ENCODE measurements around the gene EIPR1. TPM values are rescaled to one million over a fixed set of nuclear protein-coding genes. Genes with fewer than 3 reads are reported as not detected.

The EIPR1 gene
- total and polyA plus RNA-seq, 2 of the 4 experiments (the other 2 are of a cell fraction): 46.5 to 67.4 TPM

GRCh38 chr2:3214806-3215404 is 162.7 kb downstream of the EIPR1 start:
- Histone ChIP-seq H3K79me1 (ENCODE audit: low read depth in 1 of 2, low read length in 2 of 2) (peaks cover 6 to 9% of the 10 kb centered on the region in 2 experiments; a peak in 3 of 4 replicates), H4K20me1 (ENCODE audit: insufficient read depth, low read length) (no peaks in the 10 kb centered on the region), H2BK20ac (ENCODE audit: low read depth, low read length) (no peak overlapping the region), H3K4me3 (ENCODE audit: insufficient read depth, low read depth, low read length) (no peak overlapping the region), H3K23ac (ENCODE audit: low read depth, low read length) (no peak overlapping the region), H2AFZ (replicated peaks; ENCODE audit: low read length, poor library complexity) (no peak overlapping the region), H2BK5ac (ENCODE audit: low read depth, low read length, poor library complexity, severe bottlenecking) (no peak overlapping the region), H4K8ac (ENCODE audit: low read depth in 2 of 2, low read length in 2 of 2) (no peak overlapping the region), H4K5ac (ENCODE audit: low read depth, low read length) (no peak overlapping the region), H4K91ac (ENCODE audit: insufficient read depth, low read depth, low read length) (no peak overlapping the region), H3K14ac (replicated peaks; ENCODE audit: low read depth, low read length) (no peak overlapping the region), H3K27me3 (ENCODE audit: control insufficient read depth, insufficient read depth, low read length) (no peaks in the 10 kb centered on the region), H3K9me1 (ENCODE audit: insufficient read depth, low read length) (no peaks in the 10 kb centered on the region; the same call in 1 of the 2 replicates), H2BK15ac (ENCODE audit: low read depth, low read length) (no peak overlapping the region), H3K4ac (ENCODE audit: low read depth, low read length) (no peak overlapping the region), H3K36me3 (ENCODE audit: control insufficient read depth, insufficient read depth, low read length) (peaks cover 3% of the 10 kb centered on the region), H3K4me2 (ENCODE audit: low read depth, low read length) (no peak overlapping the region), H3K56ac (ENCODE audit: extremely low read depth, insufficient read depth, low read length) (no peak overlapping the region), H2AK5ac (ENCODE audit: low read depth, low read length) (no peak overlapping the region), H3K18ac (ENCODE audit: low read depth, low read length) (no peak overlapping the region), H2BK120ac (ENCODE audit: low read depth, low read length) (no peak overlapping the region), H3K9me3 (ENCODE audit: control insufficient read depth, insufficient read depth, low read length) (no peaks in the 10 kb centered on the region), H2AK9ac (replicated peaks; ENCODE audit: low read depth, low read length, poor library complexity) (no peak overlapping the region), H3K9ac (ENCODE audit: low read depth, low read length) (no peak overlapping the region), H3K27ac (ENCODE audit: insufficient read depth, low read length) (no peak overlapping the region), H3K4me1 (ENCODE audit: control insufficient read depth, insufficient read depth, low read length) (no peaks in the 10 kb centered on the region)
- DNase-seq: no peak
- ChIA-PET POLR2A (ENCODE audit: unreplicated experiment) (no interaction called here), CTCF (no interaction called here)
- dilution Hi-C loops (cut with HindIII; ENCODE audit: low sequenced_read_pairs, unreplicated experiment) (no loop called here), in situ Hi-C loops (cut with MboI; ENCODE audit: low sequenced_read_pairs) (no loop called here), intact Hi-C loops (cut with micrococcal nuclease) (no loop called here)
- no peak for TF ChIP-seq MAZ (IDR thresholded peaks at IDR 0.05; ENCODE audit: borderline replicate concordance, low read depth, low read length)
- no peak for TF ChIP-seq SMC3 (IDR thresholded peaks at IDR 0.05; ENCODE audit: low read depth, low read length)
- TF ChIP-seq, protein P1, sequence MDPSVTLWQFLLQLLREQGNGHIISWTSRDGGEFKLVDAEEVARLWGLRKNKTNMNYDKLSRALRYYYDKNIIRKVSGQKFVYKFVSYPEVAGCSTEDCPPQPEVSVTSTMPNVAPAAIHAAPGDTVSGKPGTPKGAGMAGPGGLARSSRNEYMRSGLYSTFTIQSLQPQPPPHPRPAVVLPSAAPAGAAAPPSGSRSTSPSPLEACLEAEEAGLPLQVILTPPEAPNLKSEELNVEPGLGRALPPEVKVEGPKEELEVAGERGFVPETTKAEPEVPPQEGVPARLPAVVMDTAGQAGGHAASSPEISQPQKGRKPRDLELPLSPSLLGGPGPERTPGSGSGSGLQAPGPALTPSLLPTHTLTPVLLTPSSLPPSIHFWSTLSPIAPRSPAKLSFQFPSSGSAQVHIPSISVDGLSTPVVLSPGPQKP (IDR thresholded peaks at IDR 0.05; ENCODE audit: borderline replicate concordance, low read depth, low read length): no peak
- TF ChIP-seq USF2 (IDR thresholded peaks at IDR 0.05; ENCODE audit: low read depth, low read length): no peak
- no peak for TF ChIP-seq BHLHE40 (IDR thresholded peaks at IDR 0.05; ENCODE audit: low read depth, low read length)
- no peak for TF ChIP-seq CHD1 (IDR thresholded peaks at IDR 0.05; ENCODE audit: low read depth, low read length)
- no peak for TF ChIP-seq NFE2L2 (IDR thresholded peaks at IDR 0.05; ENCODE audit: low read depth, low read length)
- TF ChIP-seq RCOR1 (IDR thresholded peaks at IDR 0.05; ENCODE audit: insufficient replicate concordance, low read length): no peak
- no peak for TF ChIP-seq FOS (IDR thresholded peaks at IDR 0.05; ENCODE audit: low read depth, low read length)
- TF ChIP-seq POLR2A (IDR thresholded peaks at IDR 0.05; ENCODE audit: low read depth, low read length): no peak
- no peak for TF ChIP-seq RFX5 (IDR thresholded peaks at IDR 0.05; ENCODE audit: low read depth, low read length)
- no peak for TF ChIP-seq CEBPB (IDR thresholded peaks at IDR 0.05; ENCODE audit: low read depth, low read length)
- TF ChIP-seq, protein P2, sequence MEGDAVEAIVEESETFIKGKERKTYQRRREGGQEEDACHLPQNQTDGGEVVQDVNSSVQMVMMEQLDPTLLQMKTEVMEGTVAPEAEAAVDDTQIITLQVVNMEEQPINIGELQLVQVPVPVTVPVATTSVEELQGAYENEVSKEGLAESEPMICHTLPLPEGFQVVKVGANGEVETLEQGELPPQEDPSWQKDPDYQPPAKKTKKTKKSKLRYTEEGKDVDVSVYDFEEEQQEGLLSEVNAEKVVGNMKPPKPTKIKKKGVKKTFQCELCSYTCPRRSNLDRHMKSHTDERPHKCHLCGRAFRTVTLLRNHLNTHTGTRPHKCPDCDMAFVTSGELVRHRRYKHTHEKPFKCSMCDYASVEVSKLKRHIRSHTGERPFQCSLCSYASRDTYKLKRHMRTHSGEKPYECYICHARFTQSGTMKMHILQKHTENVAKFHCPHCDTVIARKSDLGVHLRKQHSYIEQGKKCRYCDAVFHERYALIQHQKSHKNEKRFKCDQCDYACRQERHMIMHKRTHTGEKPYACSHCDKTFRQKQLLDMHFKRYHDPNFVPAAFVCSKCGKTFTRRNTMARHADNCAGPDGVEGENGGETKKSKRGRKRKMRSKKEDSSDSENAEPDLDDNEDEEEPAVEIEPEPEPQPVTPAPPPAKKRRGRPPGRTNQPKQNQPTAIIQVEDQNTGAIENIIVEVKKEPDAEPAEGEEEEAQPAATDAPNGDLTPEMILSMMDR (conservative IDR thresholded peaks at IDR 0.05; ENCODE audit: low read depth, low read length): no peak
- no peak for TF ChIP-seq MAFK (IDR thresholded peaks at IDR 0.05; ENCODE audit: low read depth, low read length)
- TF ChIP-seq MXI1 (IDR thresholded peaks at IDR 0.05; ENCODE audit: borderline replicate concordance, low read depth, low read length): no peak
- no peak for TF ChIP-seq RAD21 (IDR thresholded peaks at IDR 0.05; ENCODE audit: low read length)
- WGBS, 2 experiments (ENCODE audit: extremely low coverage in 2 of 2, insufficient read length in 1 of 2): 83% methylated on average over 1 of the region's 10 CpGs; no CpG with 5 or more reads in 1 of the 2 experiments
- ATAC-seq (ENCODE audit: low read depth): no peak
- no TSS peak for BruUV-seq (replicated peaks)

Measured in IMR-90 (cell line).